ENCODE data around the gene ESPN.

Gene ESPN

DNA sequence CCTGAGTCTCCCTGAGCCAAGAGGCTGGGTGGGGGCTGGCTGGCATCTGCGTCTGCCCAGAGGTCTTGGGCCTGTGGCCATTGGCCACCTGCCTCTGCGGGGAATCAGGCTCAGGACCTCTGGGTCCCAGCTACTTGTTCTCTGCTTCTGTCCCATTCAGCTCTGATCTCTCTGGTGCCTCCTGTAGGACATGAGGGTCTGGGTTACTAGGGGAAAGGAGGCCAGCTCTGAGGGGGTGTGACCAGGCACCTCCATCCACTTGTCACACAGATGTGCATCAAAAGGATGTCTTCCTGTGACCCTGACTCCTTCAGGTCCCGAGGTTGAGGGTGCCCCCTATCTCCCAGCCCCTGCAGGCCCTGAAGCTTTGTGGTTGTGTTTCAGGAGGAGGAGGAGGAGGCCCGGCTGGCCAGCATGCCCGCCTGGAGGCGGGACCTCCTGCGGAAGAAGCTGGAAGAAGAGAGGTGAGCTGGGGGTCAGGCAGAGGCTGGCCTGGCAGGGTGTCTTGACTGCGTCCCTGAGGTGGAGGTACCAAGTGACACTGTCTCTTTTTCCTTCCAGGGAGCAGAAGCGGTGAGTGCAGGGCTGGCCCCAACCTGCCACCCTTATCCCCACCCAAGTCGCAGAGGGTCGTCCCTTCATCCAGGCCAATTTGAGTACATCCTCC lies 32.4 kb downstream of the ESPN start:
- FAIRE-seq (no peak), DNase-seq (ENCODE audit: insufficient read length) (no peak)
- no peak for TF ChIP-seq TAF1 (IDR thresholded peaks at IDR 0.05; ENCODE audit: borderline replicate concordance, low read depth, low read length)
- no peak for TF ChIP-seq POLR2A (IDR thresholded peaks at IDR 0.05; ENCODE audit: low read depth, low read length)
- no peak for TF ChIP-seq POLR2AphosphoS5 (IDR thresholded peaks at IDR 0.05; ENCODE audit: low read depth, low read length)

DNA sequence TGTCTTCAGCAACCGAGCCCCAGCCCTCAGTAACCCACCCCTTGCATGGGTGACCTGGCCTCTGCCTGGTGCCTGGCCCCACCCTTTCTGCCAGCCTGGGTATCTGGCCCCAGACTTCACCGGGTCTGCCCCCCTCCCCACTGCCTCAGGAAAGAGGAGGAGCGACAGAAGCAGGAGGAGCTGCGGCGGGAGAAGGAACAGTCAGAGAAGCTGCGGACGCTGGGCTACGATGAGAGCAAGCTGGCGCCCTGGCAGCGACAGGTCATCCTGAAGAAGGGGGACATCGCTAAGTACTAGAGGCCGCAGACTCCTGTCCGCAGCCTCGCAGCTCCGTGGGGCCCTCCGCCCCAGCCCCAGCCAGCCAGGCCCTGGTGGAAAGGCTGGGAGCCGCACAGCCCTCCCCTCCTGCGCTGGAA lies 35.3 kb downstream of the ESPN start:
- DNase-seq (ENCODE audit: insufficient read length) (no peak), FAIRE-seq (no peak)
- TF ChIP-seq TAF1 (IDR thresholded peaks at IDR 0.05; ENCODE audit: borderline replicate concordance, low read depth, low read length), result no peak
- TF ChIP-seq POLR2A (IDR thresholded peaks at IDR 0.05; ENCODE audit: low read depth, low read length), result no peak
- TF ChIP-seq POLR2AphosphoS5 (IDR thresholded peaks at IDR 0.05; ENCODE audit: low read depth, low read length), result no peak

DNA sequence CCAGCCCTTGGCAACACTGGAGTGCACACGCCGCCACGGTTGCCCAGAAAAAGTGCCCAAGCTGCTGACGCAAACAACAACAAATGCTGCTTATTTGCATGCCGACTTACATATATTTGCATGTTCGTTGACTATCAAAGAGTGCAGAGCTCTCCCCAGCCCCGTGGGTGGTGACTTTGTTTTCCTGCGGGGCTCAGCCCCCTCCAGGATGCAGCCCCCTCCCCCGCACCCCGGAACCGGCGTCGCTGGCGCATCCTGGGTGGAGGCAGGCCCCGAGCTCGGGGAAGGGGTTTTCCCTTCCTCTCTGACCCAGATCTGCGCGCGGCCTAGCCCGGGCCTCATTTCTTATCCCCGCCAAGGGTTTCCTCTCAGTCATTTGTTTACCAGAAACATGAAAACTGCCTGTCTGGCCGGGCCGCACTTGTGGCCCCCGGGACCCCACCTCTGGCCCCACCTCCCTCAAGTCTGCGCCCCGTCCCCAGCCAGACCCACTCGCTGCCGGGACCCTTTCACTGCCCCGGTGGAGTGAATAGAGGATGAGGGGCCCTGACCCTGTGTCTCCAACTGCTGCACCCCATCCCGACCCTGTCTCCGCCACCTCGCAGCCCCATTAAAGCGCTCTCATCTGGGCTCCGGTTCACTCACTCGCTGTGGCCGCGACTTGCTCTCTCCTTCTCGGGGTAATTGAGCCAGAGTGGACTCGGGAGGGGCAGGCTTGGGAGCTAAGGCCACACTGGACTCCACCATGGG lies 35.9 kb downstream of the ESPN start:
- no peak for TF ChIP-seq POLR2A (IDR thresholded peaks at IDR 0.05; ENCODE audit: low read depth, low read length)
- TF ChIP-seq TAF1 (IDR thresholded peaks at IDR 0.05; ENCODE audit: borderline replicate concordance, low read depth, low read length), result no peak
- DNase-seq (ENCODE audit: insufficient read length), result peak; percentile 63
- FAIRE-seq, result no peak

DNA sequence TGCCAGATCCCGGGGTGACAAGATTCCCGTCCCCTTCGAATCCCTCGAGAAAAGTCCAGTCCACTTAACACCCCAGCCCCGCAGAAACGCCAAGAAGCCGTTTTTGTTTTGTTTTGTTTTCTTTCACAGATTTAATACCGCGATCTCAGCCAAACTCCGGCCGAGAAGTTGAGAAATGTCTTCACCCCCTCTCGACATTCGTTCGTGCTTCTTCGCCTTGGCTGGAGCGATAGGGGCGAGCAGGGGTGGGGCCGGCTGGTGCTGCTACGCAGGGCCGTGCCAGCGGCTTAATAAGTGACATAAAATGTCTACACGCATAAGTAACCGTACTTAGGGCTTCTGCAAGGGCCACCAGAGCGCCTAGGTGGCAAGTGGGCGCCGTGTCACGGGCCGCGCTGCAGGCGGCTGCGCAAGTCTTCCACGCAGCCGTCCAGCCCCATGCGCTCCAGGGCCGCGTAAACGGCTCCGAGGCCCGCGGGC lies 36.5 kb downstream of the ESPN start:
- FAIRE-seq (no peak), DNase-seq (ENCODE audit: insufficient read length) (no peak)
- TF ChIP-seq TAF1 (IDR thresholded peaks at IDR 0.05; ENCODE audit: borderline replicate concordance, low read depth, low read length), result no peak
- no peak for TF ChIP-seq POLR2AphosphoS5 (IDR thresholded peaks at IDR 0.05; ENCODE audit: low read depth, low read length)
- no peak for TF ChIP-seq POLR2A (IDR thresholded peaks at IDR 0.05; ENCODE audit: low read depth, low read length)

DNA sequence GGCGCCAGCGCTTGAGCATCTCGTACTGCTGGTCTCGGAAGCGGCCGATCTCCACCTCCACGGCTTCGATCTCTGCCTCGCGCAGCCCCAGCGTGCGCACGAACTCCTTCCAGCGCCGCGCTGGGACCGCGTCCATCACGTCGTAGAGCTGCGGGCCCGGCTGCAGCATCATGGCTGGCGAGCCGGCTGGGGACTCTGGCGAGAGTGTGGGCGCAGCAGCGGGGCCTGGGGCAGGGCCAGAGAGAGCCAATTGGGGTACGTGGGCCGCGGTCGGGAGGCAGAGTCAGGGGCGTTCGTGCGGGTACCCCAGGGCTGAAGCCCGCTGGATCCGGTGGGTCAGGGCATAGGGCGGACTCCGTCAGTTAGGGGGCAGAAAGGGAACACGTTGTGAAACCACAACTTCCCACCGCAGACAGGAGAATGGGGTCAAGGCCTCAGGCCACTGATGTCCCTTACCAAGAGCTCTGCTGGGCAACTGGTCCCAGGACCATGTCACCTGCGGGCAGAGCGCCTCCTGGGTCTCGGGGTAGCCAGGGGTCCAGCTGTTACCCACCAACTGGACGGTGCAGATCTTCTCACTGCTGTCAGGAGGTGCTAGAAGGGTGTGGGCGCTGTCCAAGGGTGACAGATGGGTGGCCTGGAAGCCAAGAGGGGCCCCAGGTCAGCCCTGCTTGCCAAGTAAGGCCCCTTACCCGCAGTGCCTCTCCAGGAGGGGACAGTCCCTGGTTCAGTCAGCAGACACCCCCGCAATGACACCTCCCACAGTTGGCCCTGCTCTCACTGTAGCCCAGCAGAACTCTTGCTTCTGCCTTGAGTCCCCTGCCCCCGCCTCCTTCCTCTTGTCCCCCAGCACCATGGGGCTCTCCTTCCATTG lies 37.2 kb downstream of the ESPN start:
- TF ChIP-seq POLR2AphosphoS5 (IDR thresholded peaks at IDR 0.05; ENCODE audit: low read depth, low read length), result no peak
- TF ChIP-seq TAF1 (IDR thresholded peaks at IDR 0.05; ENCODE audit: borderline replicate concordance, low read depth, low read length), result no peak
- TF ChIP-seq POLR2A (IDR thresholded peaks at IDR 0.05; ENCODE audit: low read depth, low read length), result no peak
- DNase-seq (ENCODE audit: insufficient read length), result no peak
- FAIRE-seq, result no peak

DNA sequence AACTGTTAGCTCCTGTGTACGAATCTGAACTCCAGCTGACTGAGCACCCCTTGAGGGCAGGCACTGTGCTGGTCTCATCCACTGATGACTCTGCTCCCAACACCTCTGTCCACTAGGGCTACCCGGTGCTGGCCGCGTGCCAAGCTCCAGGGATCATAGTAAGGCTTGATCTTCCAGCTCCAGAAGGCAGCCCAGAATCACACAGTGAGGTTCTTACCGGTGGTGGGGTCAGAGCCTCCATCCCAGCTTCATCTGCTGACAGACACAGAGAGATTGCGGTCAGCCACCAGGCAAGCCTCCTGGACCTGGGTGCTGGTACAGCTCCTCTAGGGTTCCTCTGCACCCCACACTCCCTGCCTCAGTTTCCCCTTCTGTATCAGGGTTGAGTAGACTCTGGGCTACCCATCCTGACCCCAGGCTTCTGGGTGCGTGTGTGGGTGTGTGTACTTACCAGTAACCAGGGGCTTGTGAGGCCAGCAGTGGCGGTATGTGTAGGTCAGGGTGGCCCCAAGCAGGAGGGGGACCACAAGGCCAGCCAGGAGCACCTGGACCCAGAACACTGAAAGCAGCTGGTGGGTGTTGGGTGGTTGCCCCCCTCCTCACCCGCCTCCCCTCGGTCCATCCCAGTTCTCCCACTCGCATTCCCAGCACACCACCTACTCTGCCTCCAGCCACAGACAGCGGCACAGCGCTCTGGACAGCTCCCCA lies 38.0 kb downstream of the ESPN start:
- no peak for FAIRE-seq
- TF ChIP-seq POLR2AphosphoS5 (IDR thresholded peaks at IDR 0.05; ENCODE audit: low read depth, low read length) (no peak), TAF1 (IDR thresholded peaks at IDR 0.05; ENCODE audit: borderline replicate concordance, low read depth, low read length) (no peak)
- no peak for DNase-seq (ENCODE audit: insufficient read length)

DNA sequence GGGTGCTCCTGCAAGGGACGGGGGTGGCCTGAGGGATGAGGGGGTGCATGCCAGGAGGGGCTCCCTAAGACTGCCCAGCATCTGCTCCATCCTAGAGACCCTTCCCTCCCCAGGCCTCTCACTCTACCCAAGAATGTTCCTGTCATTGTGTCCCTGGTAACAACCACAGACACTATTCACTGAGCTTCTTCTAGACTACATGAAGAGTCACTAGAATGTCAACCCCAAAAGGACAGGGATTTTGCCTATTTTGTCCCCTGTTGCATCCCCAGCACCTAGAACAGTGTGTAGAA lies 38.5 kb downstream of the ESPN start:
- TF ChIP-seq POLR2AphosphoS5 (IDR thresholded peaks at IDR 0.05; ENCODE audit: low read depth, low read length), result no peak
- TF ChIP-seq TAF1 (IDR thresholded peaks at IDR 0.05; ENCODE audit: borderline replicate concordance, low read depth, low read length), result no peak
- TF ChIP-seq POLR2A (IDR thresholded peaks at IDR 0.05; ENCODE audit: low read depth, low read length), result no peak
- FAIRE-seq, result no peak
- no peak for DNase-seq (ENCODE audit: insufficient read length)

DNA sequence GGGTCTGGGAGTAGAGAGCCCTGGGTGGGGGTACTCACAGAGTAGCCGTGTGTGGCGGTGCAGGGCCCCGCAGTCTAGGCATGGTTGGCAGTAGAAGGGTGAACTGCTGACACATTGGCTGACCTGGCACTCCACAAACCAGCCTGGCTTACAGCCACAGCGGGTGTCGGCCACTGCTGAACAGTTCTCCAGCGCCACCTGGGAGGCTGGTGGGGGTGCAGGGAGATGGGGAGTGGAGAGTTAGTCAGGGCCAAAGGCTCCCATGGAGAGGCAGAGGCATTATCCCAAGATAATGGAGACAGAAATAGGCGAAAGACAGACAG lies 39.9 kb downstream of the ESPN start:
- TF ChIP-seq TAF1 (IDR thresholded peaks at IDR 0.05; ENCODE audit: borderline replicate concordance, low read depth, low read length), result no peak
- TF ChIP-seq POLR2AphosphoS5 (IDR thresholded peaks at IDR 0.05; ENCODE audit: low read depth, low read length), result no peak
- no peak for DNase-seq (ENCODE audit: insufficient read length)
- no peak for FAIRE-seq

DNA sequence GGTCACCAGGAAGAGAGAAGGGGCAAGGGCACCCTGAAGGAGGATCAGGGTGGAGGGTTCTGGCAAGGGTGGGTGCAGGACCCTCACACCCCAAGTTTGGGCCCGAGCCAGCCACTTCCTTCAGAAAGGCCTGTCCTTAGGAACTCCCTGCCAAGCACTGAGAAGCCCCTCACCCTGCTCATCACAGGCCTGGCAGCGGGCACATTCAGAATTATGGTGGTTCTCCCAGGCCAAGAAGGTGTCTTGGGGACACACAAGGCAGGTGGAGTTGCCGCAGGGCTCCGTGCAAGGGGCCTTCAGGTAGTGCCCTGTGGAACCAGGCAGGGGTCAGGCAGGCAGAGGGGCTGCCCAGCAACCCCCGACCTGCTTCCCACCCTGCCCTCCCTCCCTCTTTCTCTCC lies 40.3 kb downstream of the ESPN start:
- TF ChIP-seq POLR2A (IDR thresholded peaks at IDR 0.05; ENCODE audit: low read depth, low read length), result no peak
- no peak for TF ChIP-seq TAF1 (IDR thresholded peaks at IDR 0.05; ENCODE audit: borderline replicate concordance, low read depth, low read length)
- no peak for TF ChIP-seq POLR2AphosphoS5 (IDR thresholded peaks at IDR 0.05; ENCODE audit: low read depth, low read length)
- no peak for DNase-seq (ENCODE audit: insufficient read length)
- no peak for FAIRE-seq

DNA sequence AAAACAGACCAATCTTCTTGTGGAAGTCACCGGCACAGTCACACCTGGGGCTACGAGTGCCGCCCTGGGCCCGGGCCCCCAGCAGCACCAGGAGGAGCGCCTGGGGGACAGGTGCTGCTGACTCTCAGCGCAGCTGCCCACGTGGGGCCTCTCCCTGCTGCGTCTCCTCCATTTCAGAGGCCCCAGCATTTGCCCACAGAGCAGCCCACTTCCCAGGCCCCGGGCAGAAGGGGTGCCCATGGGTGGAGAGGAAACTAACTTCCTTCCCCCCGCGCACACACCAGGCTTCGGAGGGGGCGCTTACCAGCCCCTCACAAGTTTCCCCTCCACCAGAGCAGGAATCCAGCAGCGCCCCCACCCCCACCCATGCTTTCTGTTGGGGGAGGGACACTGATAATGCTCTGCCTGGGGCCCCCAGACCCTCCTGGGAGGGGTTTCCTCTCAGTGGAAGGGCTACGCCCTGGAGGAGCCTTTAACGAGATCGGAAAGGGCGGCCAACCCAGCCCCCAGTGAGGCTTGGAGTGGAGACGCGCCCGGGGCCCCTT lies 41.0 kb downstream of the ESPN start:
- no peak for TF ChIP-seq TAF1 (IDR thresholded peaks at IDR 0.05; ENCODE audit: borderline replicate concordance, low read depth, low read length)
- no peak for TF ChIP-seq POLR2AphosphoS5 (IDR thresholded peaks at IDR 0.05; ENCODE audit: low read depth, low read length)
- TF ChIP-seq POLR2A (IDR thresholded peaks at IDR 0.05; ENCODE audit: low read depth, low read length), result no peak
- DNase-seq (ENCODE audit: insufficient read length) (no peak), FAIRE-seq (no peak)

DNA sequence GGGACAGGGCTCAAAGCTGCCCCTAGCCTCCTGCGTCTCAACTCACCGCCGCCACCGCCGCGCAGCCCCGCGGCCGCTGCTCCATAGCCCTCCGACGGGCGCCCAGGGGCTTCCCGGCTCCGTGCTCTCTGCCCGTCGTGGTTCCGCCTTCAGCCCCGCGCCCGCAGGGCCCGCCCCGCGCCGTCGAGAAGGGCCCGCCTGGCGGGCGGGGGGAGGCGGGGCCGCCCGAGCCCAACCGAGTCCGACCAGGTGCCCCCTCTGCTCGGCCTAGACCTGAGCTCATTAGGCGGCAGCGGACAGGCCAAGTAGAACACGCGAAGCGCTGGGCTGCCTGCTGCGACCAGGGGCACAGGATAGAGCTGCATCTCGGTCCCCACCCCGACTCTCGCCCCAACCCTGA lies 41.4 kb downstream of the ESPN start, which contains the start of gene TNFRSF25:
Gene TNFRSF25, minus strand, starts transcription at position 151 of the 400 bp plus-strand sequence. Its CDS starts 66 bp downstream, at position 85.
- DNase-seq (ENCODE audit: insufficient read length), result no peak
- no peak for FAIRE-seq
- TF ChIP-seq POLR2A (IDR thresholded peaks at IDR 0.05; ENCODE audit: low read depth, low read length), result no peak
- no peak for TF ChIP-seq POLR2AphosphoS5 (IDR thresholded peaks at IDR 0.05; ENCODE audit: low read depth, low read length)
- no peak for TF ChIP-seq TAF1 (IDR thresholded peaks at IDR 0.05; ENCODE audit: borderline replicate concordance, low read depth, low read length)

All from GM12892 (cell line).